ACHN (cell line): Measurements from ENCODE around the gene CR1.
"Not testable (repeated sequence)": the region's sequence is repeated elsewhere in the genome, so short reads cannot be mapped to it uniquely, and the experiment has no call there.

Source experiments
- DNase-seq: peaks from one replicate; pipeline ENCODE4 v3.0.0-alpha.2; 2015
- in situ Hi-C: cut with HindIII; loops from 2 replicates; pipeline ENCODE4 v1.10.0; 2017; ENCODE audit warnings: low sequenced_read_pairs, low pct_ligation_motif_present, low pct_unique_long_range_greater_than_20kb

CR1 gene

DNA sequence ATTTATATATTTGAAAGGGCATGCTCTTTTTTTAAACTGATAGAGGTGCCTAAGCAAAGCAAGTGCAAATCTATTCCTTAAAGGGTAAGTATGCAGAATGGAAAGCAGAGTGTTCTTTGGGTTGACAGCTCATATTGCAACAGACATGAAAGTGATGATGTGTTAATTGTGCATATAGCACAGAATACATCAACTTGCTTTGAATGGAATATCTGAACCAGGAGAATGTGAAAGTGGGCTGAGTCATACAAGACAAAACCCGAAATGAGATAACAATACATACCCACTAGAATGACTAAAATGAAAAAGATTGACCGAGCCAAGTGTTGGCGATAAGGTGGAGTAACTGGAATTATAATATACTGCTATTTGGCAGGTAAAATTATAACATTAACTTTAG, 4.3 kb downstream of the CR1 start:
- in situ Hi-C loops: no loop called here
- no peak for DNase-seq

DNA sequence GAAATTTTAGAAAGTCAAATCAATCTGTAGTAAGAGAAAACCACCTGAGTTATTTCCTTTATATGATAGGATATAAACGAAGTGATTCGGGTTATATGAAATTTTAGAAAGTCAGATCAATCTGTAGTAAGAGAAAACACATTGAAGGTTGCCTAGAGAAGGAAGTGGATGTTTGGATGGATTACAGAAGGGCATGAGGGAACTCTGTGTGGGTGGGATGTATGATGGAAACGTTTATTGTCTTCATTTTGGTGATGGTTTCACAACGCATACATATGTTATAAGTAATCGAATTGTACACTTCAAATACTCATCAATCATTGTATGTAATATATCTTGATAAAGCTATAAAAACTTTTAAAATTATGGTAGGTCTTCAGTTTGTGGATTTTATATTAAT, 5.1 kb downstream of the CR1 start:
- DNase-seq: no peak
- in situ Hi-C loops: no loop called here

DNA sequence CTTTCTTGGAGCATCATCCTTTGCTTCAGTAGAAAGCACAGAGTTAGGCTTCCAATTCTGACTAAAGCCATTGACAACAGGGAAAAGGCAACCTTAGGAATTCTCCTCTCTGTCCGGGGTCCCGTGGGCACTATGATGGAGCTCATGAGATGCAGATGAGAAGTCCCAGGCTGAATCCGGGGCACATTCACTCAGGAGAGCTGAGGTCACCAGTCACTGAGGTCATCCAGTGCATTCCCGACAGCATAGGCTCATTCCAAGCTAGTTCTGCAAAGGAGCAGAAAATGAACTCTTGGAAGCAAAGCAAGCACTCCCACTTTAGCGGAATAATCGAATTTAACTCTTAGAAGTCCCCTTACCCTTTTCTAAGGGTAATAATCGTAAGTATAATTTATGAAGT, 6.8 kb downstream of the CR1 start:
- DNase-seq: no peak
- in situ Hi-C loops: no loop called here

DNA sequence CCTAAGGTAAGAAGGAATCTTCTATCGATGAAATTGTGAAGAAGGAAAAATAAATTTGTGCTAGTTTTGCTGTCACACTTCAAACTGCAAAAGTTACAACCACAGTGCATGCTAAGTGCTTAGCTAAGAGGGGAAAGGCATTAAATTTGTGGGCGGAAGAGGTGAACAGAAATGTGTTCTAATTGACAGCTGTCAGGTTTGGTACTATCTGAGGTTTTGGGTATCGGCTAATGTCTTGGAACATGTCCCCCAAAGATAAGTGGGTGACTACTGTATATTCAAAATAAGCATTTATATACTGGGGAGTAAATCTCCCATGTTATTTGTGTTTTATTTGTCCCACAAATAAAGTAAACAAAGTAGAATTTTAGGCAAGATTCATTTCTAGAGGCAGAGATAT, 8.0 kb downstream of the CR1 start:
- in situ Hi-C loops: no loop called here
- no peak for DNase-seq

DNA sequence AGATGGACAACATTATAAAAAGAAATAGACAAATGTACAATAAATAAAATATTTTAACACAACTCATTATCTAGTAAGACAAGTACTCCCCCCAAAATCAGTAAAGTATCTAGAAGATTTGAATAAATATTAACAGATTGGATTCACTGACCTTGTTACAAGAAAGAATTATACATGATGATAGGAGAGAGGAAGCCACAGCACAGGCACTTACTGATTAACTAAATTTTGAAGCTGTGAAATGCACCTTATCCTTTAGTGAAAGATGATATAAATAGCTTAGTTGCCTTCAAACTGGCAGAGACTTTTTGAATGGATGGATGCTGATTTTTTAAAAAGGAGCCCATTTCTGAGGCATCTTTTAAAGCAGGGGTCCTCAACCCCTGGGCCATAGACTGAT, 8.5 kb downstream of the CR1 start:
- DNase-seq: no peak
- in situ Hi-C loops: no loop called here

DNA sequence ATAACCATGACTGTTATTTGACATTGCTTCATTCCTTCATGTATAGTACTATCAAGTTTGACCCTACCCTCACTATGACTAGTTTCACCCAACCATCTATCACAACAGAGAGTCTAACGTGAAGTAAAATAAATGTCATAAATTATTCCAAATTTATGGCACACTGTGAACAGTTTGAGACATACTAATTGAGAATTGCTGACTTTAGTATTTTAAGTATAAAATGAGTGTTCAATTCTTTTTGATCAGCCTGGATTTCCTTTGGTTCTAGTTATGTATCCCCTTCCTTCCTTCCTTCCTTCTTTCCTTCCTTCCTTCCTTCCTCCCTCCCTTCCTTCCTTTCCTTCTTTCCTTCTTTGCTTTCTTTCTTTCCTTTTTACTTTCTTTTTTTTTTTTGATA, 14.5 kb downstream of the CR1 start:
- in situ Hi-C loops: no loop called here
- no peak for DNase-seq

DNA sequence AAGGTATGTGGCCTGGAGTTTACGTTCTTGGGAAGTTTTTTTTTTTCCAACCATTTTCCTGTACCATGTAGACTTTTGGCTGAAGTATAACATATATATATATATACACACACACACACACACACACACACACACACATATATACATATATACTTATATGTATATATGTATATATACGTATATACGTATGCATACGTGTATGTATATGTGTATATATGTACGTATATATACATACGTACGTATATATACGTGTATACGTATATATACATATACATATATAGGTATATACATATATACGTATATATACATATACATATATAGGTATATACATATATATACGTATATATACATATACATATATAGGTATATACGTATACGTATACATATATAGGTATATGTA, 18.9 kb downstream of the CR1 start:
- in situ Hi-C loops: no loop called here
- DNase-seq: no peak

DNA sequence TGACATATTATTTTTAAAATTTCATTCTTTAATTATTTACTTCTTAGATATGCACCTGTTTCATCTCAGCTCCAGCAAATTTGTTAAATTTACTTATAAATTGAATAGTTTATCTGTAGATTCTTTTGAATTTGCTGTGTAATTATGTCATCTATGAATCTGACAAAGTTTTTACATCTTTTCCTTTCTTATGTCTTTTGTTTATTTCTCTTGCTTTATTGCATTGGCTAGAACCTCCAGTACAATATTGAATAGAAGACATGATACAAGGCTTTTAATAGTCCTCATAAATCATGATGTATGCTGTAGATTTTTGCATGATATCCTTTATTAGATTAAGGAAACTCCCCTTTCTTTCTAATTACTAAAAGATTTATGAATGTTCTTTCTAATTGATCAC, 20.8 kb downstream of the CR1 start:
- DNase-seq: no peak
- in situ Hi-C loops: no loop called here

DNA sequence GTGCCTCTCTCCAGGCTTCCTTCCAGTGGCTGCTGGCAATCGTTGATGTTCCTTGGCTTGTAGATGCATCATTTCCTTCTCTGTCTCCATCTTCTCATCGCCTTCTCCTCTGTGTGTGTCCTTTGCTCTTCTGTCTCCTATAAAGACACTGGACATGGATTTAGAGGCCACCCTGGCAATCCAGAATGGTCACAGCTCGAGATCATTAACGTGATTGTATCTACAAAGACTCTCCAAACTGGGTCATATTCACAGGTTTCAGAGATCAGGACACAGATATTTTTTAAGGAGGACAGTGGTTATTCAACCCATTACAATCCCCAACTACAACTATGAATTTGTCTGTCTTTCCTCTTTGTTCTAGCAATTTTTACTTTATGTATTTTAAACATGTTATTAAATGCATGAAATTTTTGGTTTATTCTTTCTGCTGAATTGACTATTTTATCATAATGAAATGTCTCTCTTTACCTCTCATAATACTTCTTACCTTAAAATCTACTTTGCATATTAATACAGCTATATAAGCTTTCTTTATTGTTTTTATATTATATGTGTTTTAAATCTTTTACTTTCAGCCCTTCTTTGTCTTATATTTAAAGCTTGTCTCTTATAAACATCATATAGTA, 22.8 kb downstream of the CR1 start:
- no peak for DNase-seq
- in situ Hi-C loops: no loop called here

DNA sequence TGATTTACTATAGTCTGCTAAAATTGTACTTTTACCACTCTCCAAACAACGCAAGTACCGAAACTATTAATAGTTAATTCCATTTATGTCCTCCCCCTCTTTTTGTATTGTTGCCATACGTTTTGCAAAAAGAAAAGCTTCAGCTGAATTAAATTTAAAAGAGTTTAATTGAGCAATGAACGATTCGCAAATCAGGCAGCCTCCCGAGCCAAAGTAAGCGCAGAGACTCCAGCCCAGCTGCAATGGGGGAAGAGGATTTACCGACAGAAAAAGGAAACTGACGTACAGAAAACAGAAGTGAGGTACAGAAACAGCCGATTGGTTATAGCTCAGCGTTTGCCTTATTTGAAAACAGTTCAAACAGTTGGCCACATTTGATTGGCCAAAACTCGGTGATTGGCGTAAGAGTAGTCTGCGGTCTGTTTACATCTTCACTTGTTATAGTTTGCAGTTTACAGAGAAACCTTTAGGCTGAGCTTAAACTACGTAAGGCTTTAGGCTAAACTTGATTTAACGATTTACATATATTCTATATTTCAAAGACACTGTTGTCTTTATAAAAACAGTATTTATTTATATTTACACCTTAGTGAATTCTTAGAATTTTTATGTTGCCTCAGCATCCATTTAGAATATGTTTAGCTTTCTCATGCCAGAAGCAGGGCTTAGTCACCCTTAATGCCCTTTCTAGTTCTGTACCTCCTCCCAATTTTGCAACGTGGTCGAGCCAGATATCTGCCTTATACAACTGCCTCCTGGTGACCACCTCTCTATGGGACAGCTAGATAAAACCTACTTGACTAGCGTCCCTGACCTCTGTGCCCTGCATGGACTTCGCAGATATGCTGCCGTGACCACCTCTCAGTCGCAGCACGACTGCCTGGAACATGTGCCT, 23.8 kb downstream of the CR1 start:
- DNase-seq: no peak
- in situ Hi-C loops: no loop called here

DNA sequence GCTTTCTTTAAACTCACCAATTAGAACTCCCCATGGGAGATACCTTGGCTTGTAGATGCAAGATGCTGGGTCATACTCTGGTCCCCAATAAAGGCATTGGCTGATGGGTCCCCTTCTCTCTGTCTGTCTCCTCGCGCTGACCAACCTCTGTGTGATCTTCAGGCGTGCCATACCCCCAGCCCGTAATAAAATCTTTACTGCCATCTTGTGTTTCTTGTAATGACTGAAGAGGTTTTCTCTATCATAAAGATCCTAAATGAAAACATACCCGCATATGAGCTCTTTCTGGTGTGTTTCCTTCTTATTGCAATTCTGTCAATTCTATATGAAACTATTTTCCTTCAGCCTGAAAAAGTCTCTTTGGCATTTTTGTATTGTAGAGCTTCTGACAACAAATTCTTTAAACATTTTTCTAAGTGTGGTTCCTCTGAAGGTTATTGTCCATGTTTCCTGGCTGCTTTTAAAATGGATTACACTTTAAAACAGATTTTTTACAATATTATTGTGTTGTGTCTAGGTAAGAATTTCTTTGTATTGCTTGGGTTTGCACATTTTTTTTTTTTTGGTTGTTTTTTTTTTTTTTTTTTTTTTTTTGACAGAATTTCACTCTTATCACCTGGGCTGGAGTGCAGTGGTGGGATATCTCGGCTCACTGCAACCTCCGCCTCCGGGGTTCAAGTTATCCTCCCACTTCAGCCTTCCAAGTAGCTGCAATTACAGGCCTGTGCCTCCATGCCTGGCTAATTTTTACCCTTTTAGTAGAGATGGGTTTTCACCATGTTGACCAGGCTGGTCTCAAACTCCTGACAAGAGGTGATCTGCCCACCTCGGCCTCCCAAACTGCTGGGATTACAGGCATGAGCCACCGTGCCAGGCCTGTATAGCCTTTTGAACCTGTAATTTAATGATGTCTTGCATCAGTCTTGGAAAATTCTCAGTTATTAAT, 24.7 kb downstream of the CR1 start:
- DNase-seq, in situ Hi-C loops: not testable (repeated sequence)

DNA sequence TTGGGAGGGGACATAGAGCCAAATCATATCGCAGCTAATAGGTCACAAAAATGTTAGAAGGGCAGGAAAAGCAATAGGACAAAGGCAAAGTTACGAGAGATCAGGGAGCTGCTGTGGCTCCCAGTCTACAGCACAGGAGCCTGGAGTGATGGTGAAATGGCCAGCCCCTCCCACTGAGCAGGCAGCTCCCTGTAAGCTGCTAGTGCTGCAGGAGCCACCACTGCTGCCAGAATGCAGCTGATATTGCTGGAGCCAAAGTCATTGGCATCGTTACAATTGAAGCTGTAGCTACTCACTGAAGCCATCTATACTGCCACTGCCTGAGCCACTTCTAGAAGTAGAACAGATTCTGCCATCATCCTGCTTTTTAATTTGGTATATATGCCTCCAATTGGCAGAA, 29.3 kb downstream of the CR1 start:
- in situ Hi-C loops: not testable (repeated sequence)

GRCh38 chr1:207528401-207528800, 32.4 kb downstream of the CR1 start:
- in situ Hi-C loops, DNase-seq: not testable (repeated sequence)

More for the DNA sequence above, 29.3 kb downstream of the CR1 start:
- not testable (repeated sequence) for DNase-seq

DNA sequence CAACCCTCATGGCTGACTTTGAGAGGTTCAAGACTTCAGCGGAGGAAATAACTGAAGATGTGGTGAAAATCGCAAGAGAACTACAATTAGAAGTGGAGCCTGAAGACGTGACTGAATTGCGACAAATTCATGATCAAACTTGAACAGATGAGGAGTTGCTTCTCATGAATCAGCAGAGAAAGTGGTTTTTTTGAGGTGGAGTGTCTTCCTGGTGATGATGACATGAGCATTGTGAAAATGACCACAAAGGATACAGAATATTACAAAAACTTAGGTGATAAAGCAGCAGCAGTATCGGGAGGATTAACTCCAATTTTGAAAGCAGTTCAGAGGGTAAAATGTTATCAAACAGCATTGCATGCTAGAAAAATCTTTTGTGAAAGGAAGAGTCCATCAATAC, 40.3 kb downstream of the CR1 start:
- in situ Hi-C loops, DNase-seq: not testable (repeated sequence)

- in situ Hi-C loops, DNase-seq: not testable (repeated sequence)
These were observed 50.9 kb downstream of the CR1 start for GRCh38 chr1:207546677-207547357.

DNA sequence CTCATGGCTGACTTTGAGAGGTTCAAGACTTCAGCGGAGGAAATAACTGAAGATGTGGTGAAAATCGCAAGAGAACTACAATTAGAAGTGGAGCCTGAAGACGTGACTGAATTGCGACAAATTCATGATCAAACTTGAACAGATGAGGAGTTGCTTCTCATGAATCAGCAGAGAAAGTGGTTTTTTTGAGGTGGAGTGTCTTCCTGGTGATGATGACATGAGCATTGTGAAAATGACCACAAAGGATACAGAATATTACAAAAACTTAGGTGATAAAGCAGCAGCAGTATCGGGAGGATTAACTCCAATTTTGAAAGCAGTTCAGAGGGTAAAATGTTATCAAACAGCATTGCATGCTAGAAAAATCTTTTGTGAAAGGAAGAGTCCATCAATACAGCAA, 58.9 kb downstream of the CR1 start:
- DNase-seq, in situ Hi-C loops: not testable (repeated sequence)

DNA sequence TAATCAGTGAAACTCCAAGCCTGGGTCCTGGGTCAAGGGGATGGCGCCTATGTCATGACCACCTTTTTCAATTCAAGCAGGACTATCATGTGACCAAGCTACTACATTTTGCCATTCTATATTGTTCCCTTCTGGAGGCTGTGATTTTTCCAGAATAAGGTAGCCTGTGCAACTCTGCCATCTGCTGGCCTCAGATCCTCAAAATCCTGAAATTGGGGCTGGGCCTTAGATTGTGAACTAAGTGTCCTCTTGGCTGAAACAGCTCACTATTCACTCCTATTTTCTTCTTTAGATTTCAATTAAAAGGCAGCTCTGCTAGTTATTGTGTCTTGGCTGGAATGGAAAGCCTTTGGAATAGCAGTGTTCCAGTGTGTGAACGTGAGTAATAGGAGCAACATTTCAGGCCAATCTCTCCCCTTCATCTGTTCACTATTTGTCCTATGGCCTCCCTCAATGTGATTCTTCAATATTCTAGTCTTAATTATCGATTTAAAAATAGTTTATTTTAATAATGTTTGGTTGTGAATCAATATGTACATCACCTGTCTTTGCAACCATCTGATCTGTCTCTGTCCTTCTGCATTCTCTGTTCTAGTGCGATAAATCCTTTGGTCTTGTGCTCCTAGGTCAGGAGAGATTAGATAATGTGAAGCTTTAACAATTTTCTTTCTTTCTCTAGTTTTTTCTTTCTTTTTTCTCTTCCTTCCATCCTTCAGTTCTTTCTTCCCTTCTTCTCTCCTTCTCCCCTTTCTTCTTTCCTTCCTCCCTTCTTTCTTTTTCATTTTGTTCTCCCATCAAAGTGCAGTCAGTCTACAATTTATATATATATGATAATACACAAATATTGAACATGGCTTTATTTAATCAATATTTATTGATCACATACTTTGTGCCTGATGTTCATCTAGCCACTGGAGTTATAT, 69.8 kb downstream of the CR1 start:
- DNase-seq: peak; percentile 28
- in situ Hi-C loops: no loop called here
